K562 (cell line): ENCODE results near the gene CCDC9. TPM values are rescaled to one million over a fixed set of nuclear protein-coding genes. Genes with fewer than 3 reads are reported as not detected.

Source experiments
- CHD1 ChIP-seq: fragments of 200-600 bp; sonication (generic); IDR thresholded peaks from one replicate; pipeline ENCODE4 v1.6.1; 2012; ENCODE audit warnings: mild to moderate bottlenecking, moderate library complexity, low read length, inconsistent platforms
- ELK3 ChIP-seq: fragments of 450-650 bp; formaldehyde crosslinking; IDR thresholded peaks from 2 replicates; pipeline ENCODE4 v1.4.0; 2020; ENCODE audit warnings: mild to moderate bottlenecking
- FUS ChIP-seq: fragments of 200-400 bp; formaldehyde crosslinking; optimal IDR thresholded peaks from 2 replicates; pipeline ENCODE3; 2017; ENCODE audit warnings: low read depth, low read length
- HDGF ChIP-seq: fragments of 450-650 bp; IDR thresholded peaks from 2 replicates; pipeline ENCODE4 v1.6.1; 2016
- KLF6 ChIP-seq: fragments of 250-450 bp; sonication (Bioruptor Pico); IDR thresholded peaks from 2 replicates; pipeline ENCODE4 v1.4.0; 2020; ENCODE audit warnings: mild to moderate bottlenecking, moderate library complexity, borderline replicate concordance
- MAFG ChIP-seq: fragments of 450-650 bp; conservative IDR thresholded peaks from 2 replicates; pipeline ENCODE4 v1.6.1; 2016; ENCODE audit warnings: missing genetic modification characterization, missing compliant biosample characterization
- NFIX ChIP-seq: fragments of 250-450 bp; sonication (Bioruptor Pico); IDR thresholded peaks from 2 replicates; pipeline ENCODE4 v1.4.0; 2020; ENCODE audit warnings: low read depth, mild to moderate bottlenecking, moderate library complexity
- NUFIP1 ChIP-seq: fragments of 450-650 bp; IDR thresholded peaks from 2 replicates; pipeline ENCODE4 v1.6.1; 2018; ENCODE audit not compliant: partially characterized antibody
- RBBP5 ChIP-seq: fragments of 200-600 bp; sonication (generic); IDR thresholded peaks from 2 replicates; pipeline ENCODE4 v1.6.1; 2012; ENCODE audit warnings: borderline replicate concordance, mild to moderate bottlenecking, low read length, control low read depth, inconsistent platforms; ENCODE audit not compliant: insufficient read depth, poor library complexity, severe bottlenecking
- RBM39 ChIP-seq: fragments of 200-400 bp; formaldehyde crosslinking; optimal IDR thresholded peaks from 2 replicates; pipeline ENCODE3; 2018; ENCODE audit warnings: low read depth, low read length
- ZBTB5 ChIP-seq: fragments of 450-650 bp; IDR thresholded peaks from 2 replicates; pipeline ENCODE4 v1.6.1; 2017; ENCODE audit warnings: antibody characterized with exemption
- ZC3H8 ChIP-seq: fragments of 450-650 bp; IDR thresholded peaks from 2 replicates; pipeline ENCODE4 v1.6.1; 2017
- ZKSCAN1 ChIP-seq: fragments of 150-350 bp; IDR thresholded peaks from 2 replicates; pipeline ENCODE4 v1.6.1; 2016; ENCODE audit warnings: low read depth, low read length
- ZNF124 ChIP-seq: sonication (generic); formaldehyde crosslinking; IDR thresholded peaks from 2 replicates; pipeline ENCODE4 v1.8.1; 2022; ENCODE audit warnings: missing genetic modification reagents
- ZNF699 ChIP-seq: fragments of 250-450 bp; sonication (Bioruptor Pico); IDR thresholded peaks from 2 replicates; pipeline ENCODE4 v1.8.0; 2021; ENCODE audit warnings: mild to moderate bottlenecking, moderate library complexity; ENCODE audit not compliant: insufficient replicate concordance
- polyA plus RNA-seq, 8 experiments: library from polyadenylated mRNA; depleted of rRNA in 4 of 8; stranded (reverse) in 5 of 8; unstranded in 3 of 8; fragments of >200 nt; fragmentation: Nextera tagmentation in 2 of 8; fragmentation: Illumina TruSeq in 1 of 8; extraction: Ambion mirVana in 2 of 8; extraction: Trizol in 1 of 8; gene quantifications; 2 replicates each; pipeline versions ENCODE4 v1.2.1 to v1.2.3, GENCODE V29; 2011 to 2014; ENCODE audit warnings: inconsistent platforms in 1 of 8, missing spikeins in 1 of 8
- total RNA-seq, 7 experiments: library from RNA; depleted of rRNA in 6 of 7; stranded (reverse); fragments of >200 nt in 6 of 7; fragmentation: Illumina TruSeq in 2 of 7; extraction: Trizol in 2 of 7; gene quantifications; 2 replicates each; pipeline versions ENCODE4 v1.2.1 to v1.2.3, GENCODE V29; 2011 to 2021; ENCODE audit warnings: low replicate concordance in 1 of 7
- TF ChIP-seq, protein P1 (sequence below): IDR thresholded peaks from 3 replicates; pipeline ENCODE4 v1.6.1; 2011; ENCODE audit warnings: borderline replicate concordance, mild to moderate bottlenecking, moderate library complexity; ENCODE audit not compliant: insufficient read length; ENCODE audit errors: extremely low read depth
- TF ChIP-seq, protein P2 (sequence below): sonication (generic); formaldehyde crosslinking; IDR thresholded peaks from 2 replicates; pipeline ENCODE4 v1.8.0; 2023; ENCODE audit warnings: mild to moderate bottlenecking, missing genetic modification reagents

Gene CCDC9
- total and polyA plus RNA-seq, 9 of the 15 experiments (the other 6 are each of a cell fraction or from before 2014, with no cell fraction given): 0.23 to 38.6 (median 8.4) TPM

DNA sequence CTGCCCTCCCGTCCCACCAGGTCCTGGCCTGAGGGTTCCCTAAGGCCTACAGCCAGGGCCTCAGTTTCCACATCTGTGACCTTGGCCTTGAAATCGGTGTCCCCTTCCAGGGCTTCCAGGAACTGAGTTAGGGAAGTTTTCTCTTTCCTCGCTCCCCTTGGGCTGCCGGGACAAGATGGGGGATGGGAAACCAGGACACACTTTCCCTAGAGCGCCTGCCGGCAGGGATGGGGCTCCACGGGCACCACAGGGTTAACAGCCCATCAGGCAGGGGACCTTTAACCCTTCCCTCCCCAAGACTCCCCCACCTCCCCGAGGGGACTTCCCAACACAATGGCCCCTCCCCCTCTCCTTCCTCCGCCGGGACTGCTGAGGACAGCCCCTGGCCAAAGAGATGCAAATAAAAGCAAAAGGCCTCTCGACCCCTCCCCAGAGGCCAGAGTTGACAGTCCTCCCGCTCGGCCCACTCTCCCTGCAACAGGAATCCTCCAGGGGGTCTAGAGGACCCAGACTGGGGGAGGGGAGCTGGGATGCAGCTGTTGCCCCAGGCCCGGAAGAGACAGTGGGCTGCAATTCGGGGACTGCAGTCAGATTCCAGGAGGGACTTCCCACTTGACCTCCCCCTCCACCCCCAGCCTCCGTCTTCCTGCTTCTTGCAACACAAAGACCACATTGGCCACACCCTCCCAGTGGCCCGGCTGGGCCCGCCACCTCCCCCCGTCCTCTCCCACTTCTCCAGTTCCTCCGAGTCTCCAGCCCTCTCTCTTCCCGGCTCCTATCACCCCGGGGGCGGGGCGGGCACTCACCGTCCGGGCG is 28.8 kb upstream of the CCDC9 start (continued):
- peak; percentile 55 for TF ChIP-seq RBM39
- TF ChIP-seq ZNF124 (CRISPR knock-in tag): no peak
- TF ChIP-seq ELK3 (CRISPR knock-in tag): no peak
- TF ChIP-seq, protein P1, sequence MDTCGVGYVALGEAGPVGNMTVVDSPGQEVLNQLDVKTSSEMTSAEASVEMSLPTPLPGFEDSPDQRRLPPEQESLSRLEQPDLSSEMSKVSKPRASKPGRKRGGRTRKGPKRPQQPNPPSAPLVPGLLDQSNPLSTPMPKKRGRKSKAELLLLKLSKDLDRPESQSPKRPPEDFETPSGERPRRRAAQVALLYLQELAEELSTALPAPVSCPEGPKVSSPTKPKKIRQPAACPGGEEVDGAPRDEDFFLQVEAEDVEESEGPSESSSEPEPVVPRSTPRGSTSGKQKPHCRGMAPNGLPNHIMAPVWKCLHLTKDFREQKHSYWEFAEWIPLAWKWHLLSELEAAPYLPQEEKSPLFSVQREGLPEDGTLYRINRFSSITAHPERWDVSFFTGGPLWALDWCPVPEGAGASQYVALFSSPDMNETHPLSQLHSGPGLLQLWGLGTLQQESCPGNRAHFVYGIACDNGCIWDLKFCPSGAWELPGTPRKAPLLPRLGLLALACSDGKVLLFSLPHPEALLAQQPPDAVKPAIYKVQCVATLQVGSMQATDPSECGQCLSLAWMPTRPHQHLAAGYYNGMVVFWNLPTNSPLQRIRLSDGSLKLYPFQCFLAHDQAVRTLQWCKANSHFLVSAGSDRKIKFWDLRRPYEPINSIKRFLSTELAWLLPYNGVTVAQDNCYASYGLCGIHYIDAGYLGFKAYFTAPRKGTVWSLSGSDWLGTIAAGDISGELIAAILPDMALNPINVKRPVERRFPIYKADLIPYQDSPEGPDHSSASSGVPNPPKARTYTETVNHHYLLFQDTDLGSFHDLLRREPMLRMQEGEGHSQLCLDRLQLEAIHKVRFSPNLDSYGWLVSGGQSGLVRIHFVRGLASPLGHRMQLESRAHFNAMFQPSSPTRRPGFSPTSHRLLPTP: no peak
- TF ChIP-seq NUFIP1: no peak
- no peak for TF ChIP-seq NFIX (CRISPR knock-in tag)
- TF ChIP-seq ZNF699 (CRISPR knock-in tag): no peak
- TF ChIP-seq, protein P2, sequence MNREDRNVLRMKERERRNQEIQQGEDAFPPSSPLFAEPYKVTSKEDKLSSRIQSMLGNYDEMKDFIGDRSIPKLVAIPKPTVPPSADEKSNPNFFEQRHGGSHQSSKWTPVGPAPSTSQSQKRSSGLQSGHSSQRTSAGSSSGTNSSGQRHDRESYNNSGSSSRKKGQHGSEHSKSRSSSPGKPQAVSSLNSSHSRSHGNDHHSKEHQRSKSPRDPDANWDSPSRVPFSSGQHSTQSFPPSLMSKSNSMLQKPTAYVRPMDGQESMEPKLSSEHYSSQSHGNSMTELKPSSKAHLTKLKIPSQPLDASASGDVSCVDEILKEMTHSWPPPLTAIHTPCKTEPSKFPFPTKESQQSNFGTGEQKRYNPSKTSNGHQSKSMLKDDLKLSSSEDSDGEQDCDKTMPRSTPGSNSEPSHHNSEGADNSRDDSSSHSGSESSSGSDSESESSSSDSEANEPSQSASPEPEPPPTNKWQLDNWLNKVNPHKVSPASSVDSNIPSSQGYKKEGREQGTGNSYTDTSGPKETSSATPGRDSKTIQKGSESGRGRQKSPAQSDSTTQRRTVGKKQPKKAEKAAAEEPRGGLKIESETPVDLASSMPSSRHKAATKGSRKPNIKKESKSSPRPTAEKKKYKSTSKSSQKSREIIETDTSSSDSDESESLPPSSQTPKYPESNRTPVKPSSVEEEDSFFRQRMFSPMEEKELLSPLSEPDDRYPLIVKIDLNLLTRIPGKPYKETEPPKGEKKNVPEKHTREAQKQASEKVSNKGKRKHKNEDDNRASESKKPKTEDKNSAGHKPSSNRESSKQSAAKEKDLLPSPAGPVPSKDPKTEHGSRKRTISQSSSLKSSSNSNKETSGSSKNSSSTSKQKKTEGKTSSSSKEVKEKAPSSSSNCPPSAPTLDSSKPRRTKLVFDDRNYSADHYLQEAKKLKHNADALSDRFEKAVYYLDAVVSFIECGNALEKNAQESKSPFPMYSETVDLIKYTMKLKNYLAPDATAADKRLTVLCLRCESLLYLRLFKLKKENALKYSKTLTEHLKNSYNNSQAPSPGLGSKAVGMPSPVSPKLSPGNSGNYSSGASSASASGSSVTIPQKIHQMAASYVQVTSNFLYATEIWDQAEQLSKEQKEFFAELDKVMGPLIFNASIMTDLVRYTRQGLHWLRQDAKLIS: no peak
- TF ChIP-seq ZC3H8: no peak
- no peak for TF ChIP-seq MAFG (tag)
- peak; percentile 85 for TF ChIP-seq CHD1
- TF ChIP-seq HDGF: peak; percentile 98
- no peak; the same call in 1 of the 2 replicates for TF ChIP-seq KLF6 (CRISPR knock-in tag)
- no peak for TF ChIP-seq RBBP5
- TF ChIP-seq ZKSCAN1: no peak
- TF ChIP-seq FUS: no peak
- peak; percentile 27; the same call in 1 of the 2 replicates for TF ChIP-seq ZBTB5
